Measurements from ENCODE around the gene TMEM151B. TPM values are rescaled to one million over a fixed set of nuclear protein-coding genes. Genes with fewer than 3 reads are reported as not detected.

Gene TMEM151B
- polyA plus RNA-seq, 1 donor from 2014 or later: 66.0 TPM

GRCh38 chr6:44307217-44307616 lies 37.0 kb downstream of the TMEM151B start:
- no peaks in the 10 kb centered on the region for H3K27me3 ChIP-seq (ENCODE audit: insufficient read depth, low read depth, low read length)
- no peak overlapping the region for H3K27ac ChIP-seq (ENCODE audit: low read length)
- TF ChIP-seq CTCF (IDR thresholded peaks at IDR 0.05; ENCODE audit: poor library complexity, severe bottlenecking) (no peak), REST (IDR thresholded peaks at IDR 0.05; ENCODE audit: borderline replicate concordance) (no peak), TAF1 (IDR thresholded peaks at IDR 0.05; ENCODE audit: low read depth) (no peak), EZH2 (IDR thresholded peaks at IDR 0.05; ENCODE audit: borderline replicate concordance, insufficient read depth, low read length, poor library complexity, severe bottlenecking) (no peak)
- no peak overlapping the region for H2AFZ ChIP-seq (ENCODE audit: low read depth, low read length)
- no peaks in the 10 kb centered on the region for H3F3A ChIP-seq (ENCODE audit: insufficient read depth, low read length, poor library complexity, severe bottlenecking)
- H3K4me2 ChIP-seq (ENCODE audit: low read length): no peak overlapping the region
- H3K9me2 ChIP-seq (ENCODE audit: insufficient read depth, low read length): no peaks in the 10 kb centered on the region
- no peak overlapping the region for H3K4me3 ChIP-seq (ENCODE audit: low read length)
- H3K9me3 ChIP-seq (ENCODE audit: low read length): no peaks in the 10 kb centered on the region
- H3K36me3 ChIP-seq (ENCODE audit: insufficient read depth, low read length): peaks cover 7% of the 10 kb centered on the region
- no peak overlapping the region for H3K9ac ChIP-seq (ENCODE audit: low read length)
- H3K79me2 ChIP-seq (replicated peaks; ENCODE audit: insufficient read depth, low read length): peaks cover under 1% of the 10 kb centered on the region
- H4K20me1 ChIP-seq (ENCODE audit: insufficient read depth): no peaks in the 10 kb centered on the region

- Histone ChIP-seq H2AFZ (ENCODE audit: low read depth, low read length) (no peak overlapping the region), H3F3A (ENCODE audit: insufficient read depth, low read length, poor library complexity, severe bottlenecking) (no peaks in the 10 kb centered on the region), H3K36me3 (ENCODE audit: insufficient read depth, low read length) (peaks cover 7% of the 10 kb centered on the region), H3K27ac (ENCODE audit: low read length) (no peak overlapping the region), H4K20me1 (ENCODE audit: insufficient read depth) (no peaks in the 10 kb centered on the region), H3K9ac (ENCODE audit: low read length) (no peak overlapping the region), H3K79me2 (replicated peaks; ENCODE audit: insufficient read depth, low read length) (peaks cover 7% of the 10 kb centered on the region), H3K4me2 (ENCODE audit: low read length) (no peak overlapping the region), H3K9me3 (ENCODE audit: low read length) (no peaks in the 10 kb centered on the region), H3K4me3 (ENCODE audit: low read length) (no peak overlapping the region), H3K27me3 (ENCODE audit: insufficient read depth, low read depth, low read length) (no peaks in the 10 kb centered on the region), H3K9me2 (ENCODE audit: insufficient read depth, low read length) (no peaks in the 10 kb centered on the region)
- TF ChIP-seq SMC3 (conservative IDR thresholded peaks at IDR 0.05; ENCODE audit: poor library complexity) (no peak), CTCF (IDR thresholded peaks at IDR 0.05; ENCODE audit: poor library complexity, severe bottlenecking) (no peak), EZH2 (IDR thresholded peaks at IDR 0.05; ENCODE audit: borderline replicate concordance, insufficient read depth, low read length, poor library complexity, severe bottlenecking) (no peak), TAF1 (IDR thresholded peaks at IDR 0.05; ENCODE audit: low read depth) (no peak), EP300 (conservative IDR thresholded peaks at IDR 0.05; ENCODE audit: poor library complexity, severe bottlenecking) (no peak), RAD21 (conservative IDR thresholded peaks at IDR 0.05) (no peak), POLR2AphosphoS5 (IDR thresholded peaks at IDR 0.05) (no peak), REST (IDR thresholded peaks at IDR 0.05; ENCODE audit: borderline replicate concordance) (no peak), MXI1 (conservative IDR thresholded peaks at IDR 0.05; ENCODE audit: poor library complexity, severe bottlenecking) (no peak)
Observed at GRCh38 chr6:44309092-44309491, 38.8 kb downstream of the TMEM151B start.
